Uterus (tissue), 4 donors: ENCODE results near the gene TIGIT. TPM values are rescaled to one million over a fixed set of nuclear protein-coding genes. Genes with fewer than 3 reads are reported as not detected.

Experiments
- DNase-seq, 2 donors: peaks; one replicate each; pipeline ENCODE4 v3.0.0-alpha.2; 2019 to 2020
- H3K27ac ChIP-seq, 2 donors: fragments of 200-600 bp; sonication (generic); 1 replicate in 1 of 2; 2 replicates in 1 of 2; pipeline ENCODE4 v1.5.1; 2016 to 2018
- H3K27me3 ChIP-seq, 2 donors: fragments of 200-600 bp; sonication (generic); one replicate each; pipeline ENCODE4 v1.5.1; 2018 to 2019; ENCODE audit warnings: control low read depth in 1 of 2
- H3K36me3 ChIP-seq, 2 donors: fragments of 200-600 bp; sonication (generic); one replicate each; pipeline ENCODE4 v1.5.1; 2019; ENCODE audit warnings: control low read depth in 1 of 2
- H3K4me1 ChIP-seq, 2 donors: fragments of 200-600 bp; sonication (generic); one replicate each; pipeline ENCODE4 v1.5.1; 2018 to 2019; ENCODE audit warnings: control low read depth in 1 of 2
- H3K4me3 ChIP-seq, 2 donors: fragments of 200-600 bp; sonication (generic); 1 replicate in 1 of 2; 2 replicates in 1 of 2; pipeline ENCODE4 v1.5.1; 2018 to 2019; ENCODE audit warnings: mild to moderate bottlenecking in 1 of 2
- H3K9me3 ChIP-seq, 2 donors: fragments of 200-600 bp; sonication (generic); one replicate each; pipeline ENCODE4 v1.5.1; 2019; ENCODE audit warnings: control low read depth in 1 of 2
- CTCF ChIP-seq, 4 experiments: fragments of 200-600 bp in 2 of 4; fragments of 450-650 bp in 2 of 4; sonication (generic) in 2 of 4; IDR thresholded peaks; one replicate each; pipeline ENCODE4 v1.5.1; 2016 to 2019; ENCODE audit warnings: antibody characterized with exemption in 4 of 4, mild to moderate bottlenecking in 2 of 4, moderate library complexity in 1 of 4
- POLR2A ChIP-seq, 2 donors: fragments of 450-650 bp; IDR thresholded peaks; one replicate each; pipeline ENCODE4 v1.6.1; 2016; ENCODE audit warnings: antibody characterized with exemption in 2 of 2, mild to moderate bottlenecking in 1 of 2, moderate library complexity in 1 of 2
- intact Hi-C: fragments of 100-400 bp; cut with DNase I; formaldehyde crosslinking; loops from one replicate; pipeline ENCODE4 v1.15.1; 2023; ENCODE audit warnings: low total_unique reads
- total RNA-seq, 4 donors: library from RNA; depleted of rRNA in 3 of 4; stranded (reverse); fragments of >200 nt in 3 of 4; gene quantifications; one replicate each; pipeline versions ENCODE4 v1.1.0 to v1.2.4, GENCODE V29; 2014 to 2023
- donor health status: DM: yes; HTN: yes; CAD: no.

TIGIT gene
- under 1 TPM in 2 of 4 donors, not detected in 2; 0.12 to 0.28 TPM for total RNA-seq

GRCh38 chr3:114293838-114294535 lies at the start of gene TIGIT:
TIGIT (plus strand) TSS chr3:114294028; CDS start chr3:114294062, 34 bp downstream.
- TF ChIP-seq CTCF (IDR thresholded peaks at IDR 0.05) (no peak), POLR2A (IDR thresholded peaks at IDR 0.05) (no peak)
- Histone ChIP-seq H3K4me3 (no peak within 1 kb of the TSS), H3K27me3 (no peaks in the 10 kb centered on the region), H3K9me3 (no peaks in the 10 kb centered on the region), H3K4me1 (no peaks in the 10 kb centered on the region), H3K36me3 (no peaks in the 10 kb centered on the region), H3K27ac (no peak within 1 kb of the TSS)
- intact Hi-C loops, result no loop called here
- DNase-seq, result no peak

- TF ChIP-seq POLR2A (IDR thresholded peaks at IDR 0.05) (no peak), CTCF (IDR thresholded peaks at IDR 0.05) (no peak)
- Histone ChIP-seq H3K27me3 (no peaks in the 10 kb centered on the region), H3K36me3 (no peaks in the 10 kb centered on the region), H3K4me1 (no peaks in the 10 kb centered on the region), H3K4me3 (no peak overlapping the region), H3K27ac (no peak overlapping the region), H3K9me3 (no peaks in the 10 kb centered on the region)
- intact Hi-C loops, result no loop called here
- no peak for DNase-seq
Observed at GRCh38 chr3:114252954-114253353, 40.9 kb upstream of the TIGIT start.

- Histone ChIP-seq H3K27ac (no peak overlapping the region), H3K9me3 (no peaks in the 10 kb centered on the region), H3K36me3 (no peaks in the 10 kb centered on the region), H3K4me3 (no peak overlapping the region), H3K27me3 (no peaks in the 10 kb centered on the region), H3K4me1 (no peaks in the 10 kb centered on the region)
- DNase-seq, result no peak
- intact Hi-C loops, result no loop called here
- TF ChIP-seq POLR2A (IDR thresholded peaks at IDR 0.05) (no peak), CTCF (IDR thresholded peaks at IDR 0.05) (no peak)
Observed at GRCh38 chr3:114253505-114253904, 40.3 kb upstream of the TIGIT start.

GRCh38 chr3:114259566-114259965 lies 34.3 kb upstream of the TIGIT start:
- TF ChIP-seq POLR2A (IDR thresholded peaks at IDR 0.05), result no peak
- TF ChIP-seq CTCF (IDR thresholded peaks at IDR 0.05), result no peak

GRCh38 chr3:114260152-114260551 lies 33.7 kb upstream of the TIGIT start:
- no peaks in the 10 kb centered on the region for H3K27me3 ChIP-seq
- intact Hi-C loops, result no loop called here
- no peak overlapping the region for H3K27ac ChIP-seq
- no peaks in the 10 kb centered on the region for H3K9me3 ChIP-seq
- DNase-seq, result no peak
- H3K36me3 ChIP-seq, result no peaks in the 10 kb centered on the region
- H3K4me3 ChIP-seq, result no peak overlapping the region
- TF ChIP-seq CTCF (IDR thresholded peaks at IDR 0.05), result no peak
- no peak for TF ChIP-seq POLR2A (IDR thresholded peaks at IDR 0.05)
- no peaks in the 10 kb centered on the region for H3K4me1 ChIP-seq

More at GRCh38 chr3:114259566-114259965, 34.3 kb upstream of the TIGIT start:
- Histone ChIP-seq H3K9me3 (no peaks in the 10 kb centered on the region), H3K27me3 (no peaks in the 10 kb centered on the region), H3K4me1 (no peaks in the 10 kb centered on the region), H3K36me3 (no peaks in the 10 kb centered on the region), H3K27ac (no peak overlapping the region), H3K4me3 (no peak overlapping the region)
- intact Hi-C loops, result no loop called here
- DNase-seq, result no peak
